AG09319 (cell line): Measurements from ENCODE around the gene RAB24.

Source experiments
- DNase-seq: peaks from one replicate; pipeline ENCODE4 v3.0.0-alpha.2; 2010; ENCODE audit warnings: low read depth; ENCODE audit errors: extremely low read depth
- CTCF ChIP-seq: IDR thresholded peaks from 2 replicates; pipeline ENCODE4 v1.5.1; 2011; ENCODE audit warnings: low read depth, mild to moderate bottlenecking, inconsistent platforms, low read length, moderate library complexity

RAB24 gene

DNA sequence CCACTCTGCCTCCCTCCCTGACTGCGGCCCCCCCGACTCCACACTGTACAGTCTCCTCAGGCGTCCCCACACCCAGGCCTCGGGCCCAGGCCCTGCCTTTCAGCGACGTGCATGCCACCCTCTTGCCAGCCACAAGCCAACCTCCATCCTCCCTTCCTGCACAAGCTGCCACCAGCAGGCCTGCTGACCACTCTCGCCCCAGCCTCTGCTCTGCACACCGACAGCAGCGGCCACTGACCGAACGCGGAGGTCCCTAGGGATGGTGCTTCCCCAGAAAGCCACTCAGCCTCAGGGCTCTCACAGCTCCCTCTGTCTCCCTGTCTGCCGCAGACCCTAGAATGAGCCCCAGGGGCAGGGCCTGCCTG, 29.4 kb upstream of the RAB24 start:
- no peak for DNase-seq
- TF ChIP-seq CTCF, result no peak

- no peak for DNase-seq
- no peak for TF ChIP-seq CTCF
Measured at GRCh38 chr5:177332031-177332895, 28.7 kb upstream of the RAB24 start.

DNA sequence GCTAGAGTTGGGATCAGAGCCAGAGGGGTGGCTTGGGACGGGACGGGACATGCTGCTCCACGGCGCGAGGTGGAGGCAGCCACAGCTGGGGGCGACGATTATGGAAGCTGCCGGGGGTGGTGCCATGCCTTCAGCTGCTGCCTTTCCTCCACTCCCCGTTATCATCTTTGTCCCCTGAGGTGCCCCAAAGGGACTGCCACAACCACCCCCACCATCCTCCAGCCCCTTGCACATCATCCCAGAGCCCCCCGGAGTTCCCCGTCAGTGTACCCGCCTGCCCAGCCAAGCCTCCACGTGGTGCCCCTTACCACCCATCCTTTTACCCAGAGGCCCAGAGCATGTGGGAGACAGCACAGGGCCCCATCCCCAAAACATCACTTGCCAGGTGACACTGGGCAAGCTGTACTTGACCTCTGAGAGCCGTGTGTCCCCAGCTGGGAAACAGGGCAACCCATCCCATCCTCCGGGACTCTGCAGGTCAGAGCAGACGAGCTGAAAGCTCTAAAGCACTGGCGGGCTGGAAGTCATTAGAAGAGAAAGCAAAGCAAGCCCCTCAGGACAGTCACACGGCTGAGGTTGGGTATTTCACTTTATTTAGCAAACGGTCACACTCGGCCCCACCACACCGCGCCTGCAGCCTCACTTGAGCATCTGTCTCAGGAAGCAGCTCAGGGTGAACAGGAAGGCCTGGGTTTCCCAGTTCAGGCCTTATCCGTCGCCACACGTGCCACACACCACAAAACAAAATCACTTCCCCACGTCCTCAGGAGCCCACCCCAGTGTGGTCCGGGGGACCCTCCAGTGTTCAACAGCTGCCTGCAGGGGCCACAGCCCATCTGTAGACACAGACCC, 27.7 kb upstream of the RAB24 start:
- no peak for DNase-seq
- no peak for TF ChIP-seq CTCF

- no peak for DNase-seq
- TF ChIP-seq CTCF, result no peak
Measured at GRCh38 chr5:177329883-177330282, 26.4 kb upstream of the RAB24 start.

DNA sequence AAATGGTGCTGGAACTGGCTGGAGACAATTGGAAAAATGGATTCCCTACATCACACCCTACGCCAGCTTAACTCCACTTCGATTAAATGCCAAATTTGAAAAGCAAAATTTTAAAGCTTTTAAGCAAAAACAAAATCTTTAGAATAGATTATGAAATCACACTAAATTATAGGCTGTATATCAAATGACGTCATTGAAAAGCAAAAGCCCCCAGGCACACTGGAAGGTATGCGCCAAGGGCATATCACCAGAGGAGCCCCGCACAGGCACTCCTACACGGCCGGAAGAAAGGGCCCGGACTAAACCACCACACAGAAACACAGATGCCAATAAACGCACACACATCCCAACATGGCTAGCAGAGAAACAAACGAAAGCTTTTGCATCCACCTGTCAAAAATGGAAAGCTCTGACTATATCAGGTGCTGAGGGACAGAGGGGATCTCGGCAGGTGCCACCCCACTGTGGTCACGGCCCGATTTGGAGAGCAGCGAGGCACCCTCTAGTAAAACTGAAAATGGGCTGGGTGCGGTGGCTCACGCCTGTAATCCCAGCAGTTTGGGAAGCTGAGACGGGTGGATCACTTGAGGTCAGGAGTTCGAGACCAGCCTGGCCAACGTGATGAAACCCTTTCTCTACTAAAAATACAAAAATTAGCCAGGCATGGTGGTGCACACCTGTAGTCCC, 25.2 kb upstream of the RAB24 start:
- TF ChIP-seq CTCF, result no peak

GRCh38 chr5:177327539-177328522, 24.3 kb upstream of the RAB24 start:
- no peak for DNase-seq
- TF ChIP-seq CTCF, result no peak

More for the DNA sequence above, 25.2 kb upstream of the RAB24 start:
- DNase-seq, result no peak
